22Rv1 (cell line): ENCODE data around the gene RIMS3.

Source experiments
- H3K27ac ChIP-seq: fragments of 450-650 bp; 2 replicates; pipeline ENCODE4 v1.5.1; 2017
- ZFX ChIP-seq: fragments of 450-650 bp; IDR thresholded peaks from 2 replicates; pipeline ENCODE4 v1.6.1; 2017; ENCODE audit warnings: antibody characterized with exemption, borderline replicate concordance
- TF ChIP-seq, protein P1 (sequence below): fragments of 450-650 bp; IDR thresholded peaks from 2 replicates; pipeline ENCODE4 v1.5.1; 2017; ENCODE audit warnings: mild to moderate bottlenecking

RIMS3 gene

DNA sequence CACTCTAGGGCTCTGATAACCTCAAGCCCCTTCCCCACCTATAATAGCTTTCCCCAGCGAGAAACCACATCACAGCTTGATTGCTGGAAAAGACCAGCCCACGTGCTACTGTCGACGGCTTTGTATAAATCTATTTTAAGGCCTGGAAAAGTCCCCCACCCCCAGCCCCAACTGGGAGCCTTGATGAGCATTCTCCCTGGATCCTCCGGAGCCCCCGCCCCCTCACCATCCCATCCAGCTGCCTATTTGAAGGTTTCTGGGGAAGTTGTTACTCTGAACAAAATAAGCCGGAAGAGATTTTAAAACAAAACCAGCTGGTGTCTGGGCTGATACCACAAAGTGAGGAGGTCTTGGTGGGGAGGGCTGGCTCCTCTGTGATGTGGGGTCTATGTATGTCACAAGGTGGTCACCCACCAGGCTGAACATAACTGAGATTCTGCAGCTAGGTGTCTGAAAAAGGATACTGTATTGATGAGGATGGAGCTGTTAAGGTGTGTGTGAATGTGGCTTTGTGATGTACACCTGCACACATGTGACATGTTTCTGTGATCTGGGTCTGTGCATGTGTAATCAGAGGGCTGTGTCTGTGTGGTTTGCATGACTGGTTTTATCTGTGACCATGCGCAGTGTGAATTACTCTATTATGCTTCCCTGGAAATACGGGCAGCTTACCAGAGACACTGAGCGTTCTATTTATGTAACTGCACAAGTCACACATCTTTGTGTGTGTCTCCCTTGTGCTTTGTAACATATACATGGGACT is 25.0 kb downstream of the RIMS3 start:
- no peak for TF ChIP-seq ZFX
- TF ChIP-seq, protein P1, sequence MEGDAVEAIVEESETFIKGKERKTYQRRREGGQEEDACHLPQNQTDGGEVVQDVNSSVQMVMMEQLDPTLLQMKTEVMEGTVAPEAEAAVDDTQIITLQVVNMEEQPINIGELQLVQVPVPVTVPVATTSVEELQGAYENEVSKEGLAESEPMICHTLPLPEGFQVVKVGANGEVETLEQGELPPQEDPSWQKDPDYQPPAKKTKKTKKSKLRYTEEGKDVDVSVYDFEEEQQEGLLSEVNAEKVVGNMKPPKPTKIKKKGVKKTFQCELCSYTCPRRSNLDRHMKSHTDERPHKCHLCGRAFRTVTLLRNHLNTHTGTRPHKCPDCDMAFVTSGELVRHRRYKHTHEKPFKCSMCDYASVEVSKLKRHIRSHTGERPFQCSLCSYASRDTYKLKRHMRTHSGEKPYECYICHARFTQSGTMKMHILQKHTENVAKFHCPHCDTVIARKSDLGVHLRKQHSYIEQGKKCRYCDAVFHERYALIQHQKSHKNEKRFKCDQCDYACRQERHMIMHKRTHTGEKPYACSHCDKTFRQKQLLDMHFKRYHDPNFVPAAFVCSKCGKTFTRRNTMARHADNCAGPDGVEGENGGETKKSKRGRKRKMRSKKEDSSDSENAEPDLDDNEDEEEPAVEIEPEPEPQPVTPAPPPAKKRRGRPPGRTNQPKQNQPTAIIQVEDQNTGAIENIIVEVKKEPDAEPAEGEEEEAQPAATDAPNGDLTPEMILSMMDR = no peak
- H3K27ac ChIP-seq = no peak overlapping the region

DNA sequence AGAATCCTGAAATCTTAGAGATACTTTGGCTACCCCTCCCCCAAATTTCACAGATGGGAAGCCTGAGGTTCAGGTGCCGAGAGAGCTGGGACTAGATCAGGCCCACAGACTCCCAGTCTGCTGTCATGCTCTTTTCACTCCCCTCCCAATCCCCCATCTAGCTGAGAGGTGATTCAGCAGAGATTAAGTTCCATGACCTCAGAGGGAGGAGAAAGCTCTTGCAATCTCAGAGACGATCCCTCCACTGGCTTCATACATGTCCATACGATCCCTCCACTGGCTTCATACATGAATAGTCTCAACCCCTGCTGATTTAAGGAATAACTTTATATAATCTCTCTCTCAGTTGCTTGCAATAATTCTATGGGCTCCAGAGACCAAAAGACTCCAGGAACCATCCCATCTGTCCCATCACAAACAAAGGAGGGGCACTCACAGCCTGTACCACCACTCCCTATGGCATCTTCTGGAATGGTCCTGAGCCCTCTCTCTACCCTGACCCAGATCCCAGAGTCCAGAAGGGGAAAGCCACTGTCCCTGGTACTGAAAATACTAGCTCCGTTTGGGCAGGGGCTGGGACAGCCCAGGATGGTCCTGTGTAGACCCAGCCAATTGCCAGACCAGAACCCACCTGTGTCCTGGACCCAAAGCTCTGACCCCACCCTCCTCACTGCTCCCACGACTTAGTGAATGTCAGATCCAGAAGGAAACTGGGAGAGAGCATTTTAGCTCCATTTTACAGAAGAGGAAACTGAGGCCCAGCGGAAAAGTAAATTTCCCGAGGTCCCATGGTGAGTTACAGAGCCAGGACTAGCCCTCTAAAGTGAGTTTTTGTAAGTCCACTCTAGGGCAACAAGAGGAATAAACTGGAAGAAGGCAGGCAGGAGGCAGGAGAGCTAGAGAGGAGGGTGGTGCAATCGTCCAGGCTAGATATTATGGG is 27.1 kb downstream of the RIMS3 start:
- TF ChIP-seq ZFX = no peak
- TF ChIP-seq, protein P1 = no peak
- H3K27ac ChIP-seq = no peak overlapping the region

DNA sequence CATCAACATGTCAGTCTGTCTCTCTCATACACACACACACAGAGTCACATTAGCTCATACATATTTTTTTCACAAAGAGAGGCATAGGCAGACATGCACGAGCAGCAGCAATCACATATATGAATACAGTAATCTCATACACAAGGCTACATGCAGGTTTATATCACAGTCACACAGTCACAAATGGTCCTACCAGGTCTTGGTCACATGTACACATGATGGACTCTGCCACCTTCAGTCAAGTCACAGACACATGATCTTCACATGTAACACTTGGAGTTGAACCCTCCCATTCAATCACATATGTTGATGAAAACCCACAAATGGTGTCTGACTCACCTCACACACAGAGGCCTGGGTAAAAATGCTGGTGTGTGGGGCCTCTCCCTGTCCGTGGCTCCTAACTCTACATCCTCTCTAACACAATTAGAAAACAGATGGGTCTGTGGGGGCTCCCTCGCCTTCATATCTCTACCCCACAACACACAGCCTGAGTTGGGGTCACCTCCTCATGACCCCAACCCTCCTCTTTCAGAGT is 27.9 kb downstream of the RIMS3 start:
- H3K27ac ChIP-seq = no peak overlapping the region
- TF ChIP-seq ZFX = no peak
- TF ChIP-seq, protein P1 = no peak

DNA sequence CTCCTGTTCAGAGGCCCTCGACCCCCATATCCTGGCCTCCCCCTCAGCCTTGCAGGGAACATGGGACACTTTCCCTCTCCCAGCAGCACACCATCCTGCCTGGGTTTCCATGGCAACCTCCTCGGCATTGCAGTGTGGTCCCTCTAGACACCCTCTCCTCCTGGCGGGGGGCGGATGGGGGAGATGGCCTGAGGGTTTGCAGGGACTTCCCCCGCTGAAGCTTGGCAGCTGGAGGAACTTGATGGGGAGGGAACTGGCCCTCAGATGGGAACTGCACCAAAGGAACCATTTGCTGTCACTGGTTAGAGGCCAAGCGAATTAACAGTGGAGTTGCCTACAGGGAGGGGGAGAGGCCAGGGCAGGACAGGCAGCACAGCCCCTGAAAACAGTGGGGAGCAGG is 28.7 kb downstream of the RIMS3 start:
- no peak overlapping the region for H3K27ac ChIP-seq
- TF ChIP-seq ZFX = no peak
- TF ChIP-seq, protein P1 = no peak

DNA sequence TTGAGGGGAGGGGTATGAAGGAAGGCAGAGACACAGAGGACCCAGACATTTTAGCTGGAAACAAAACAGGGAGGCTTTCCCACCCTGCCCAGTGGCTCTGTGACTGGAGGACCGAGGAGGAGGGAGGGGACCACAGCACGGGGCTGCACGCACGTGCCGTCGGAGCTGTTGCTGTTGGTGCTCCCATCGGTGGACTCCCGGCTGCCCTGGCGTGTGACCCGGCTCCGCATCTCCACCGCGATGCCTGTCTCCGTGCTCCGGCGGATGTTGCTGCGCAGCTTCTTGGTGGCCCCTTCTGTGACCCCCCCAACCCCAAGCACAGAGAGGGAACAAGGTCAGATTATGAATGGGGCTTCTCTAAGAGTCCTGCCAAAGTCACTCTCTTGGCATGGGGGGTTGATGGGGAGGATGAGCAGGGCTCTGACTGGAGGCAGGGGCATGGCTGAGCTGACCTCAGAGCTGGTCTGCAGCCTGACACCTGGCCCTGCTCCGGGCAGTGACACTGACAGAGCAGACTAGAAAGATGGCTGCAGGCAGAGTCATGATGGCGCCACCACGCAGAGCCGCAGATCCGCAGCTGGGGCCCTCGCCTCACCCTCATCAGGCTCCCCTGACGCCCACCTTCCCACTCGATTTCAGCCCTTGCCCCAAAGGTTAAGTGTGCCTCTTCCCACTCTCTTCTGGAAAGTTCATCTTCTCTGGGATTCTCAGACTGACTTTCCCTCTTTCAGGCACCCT is 29.6 kb downstream of the RIMS3 start:
- H3K27ac ChIP-seq = no peak overlapping the region
- TF ChIP-seq ZFX = no peak
- TF ChIP-seq, protein P1 = no peak

DNA sequence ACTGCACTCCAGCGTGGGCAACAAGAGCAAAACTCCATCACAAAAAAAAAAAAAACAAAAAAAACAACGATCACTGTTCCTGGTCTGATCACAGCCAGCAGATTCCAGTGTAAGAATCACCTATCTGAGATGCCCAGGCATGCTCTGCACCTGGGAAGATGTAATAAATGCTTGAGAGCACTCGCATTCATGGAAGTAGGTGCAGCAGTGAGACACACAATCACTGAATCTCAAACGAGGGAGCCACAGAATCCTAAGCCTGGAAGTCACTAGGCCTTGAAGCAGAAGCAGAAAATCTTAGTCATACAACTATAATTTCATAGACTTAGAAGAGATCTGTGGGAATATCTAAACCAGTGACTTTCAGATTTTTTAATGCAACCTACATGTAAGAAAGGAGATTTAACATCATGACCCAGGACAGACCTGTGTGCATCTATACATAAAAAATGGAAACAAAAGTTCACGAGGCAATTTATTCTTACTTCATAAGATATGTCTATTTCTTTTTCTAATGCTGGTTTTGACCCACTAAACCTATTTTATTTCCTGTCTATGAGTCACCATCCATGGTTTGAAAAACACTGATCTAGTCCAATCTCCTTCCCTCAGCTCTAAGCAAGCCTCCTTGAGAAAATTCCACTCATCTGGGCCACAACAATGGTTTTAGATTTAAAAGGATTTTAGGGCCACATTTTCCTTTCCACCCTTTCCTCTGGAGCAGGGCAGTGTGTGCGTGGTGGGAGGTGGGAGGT is 30.4 kb downstream of the RIMS3 start:
- H3K27ac ChIP-seq = no peak overlapping the region

More for the DNA sequence above, 30.4 kb downstream of the RIMS3 start:
- no peak for TF ChIP-seq ZFX
- TF ChIP-seq, protein P1 = no peak
